Lower leg skin (tissue), 3 donors: ENCODE data around the gene TMC2.

ENCODE experiments used
- CTCF ChIP-seq, 3 donors: fragments of 450-650 bp; IDR thresholded peaks; one replicate each; pipeline ENCODE4 v1.5.1; 2016; ENCODE audit warnings: antibody characterized with exemption in 3 of 3, mild to moderate bottlenecking in 3 of 3, moderate library complexity in 2 of 3
- POLR2A ChIP-seq, 2 donors: fragments of 450-650 bp; IDR thresholded peaks; one replicate each; pipeline ENCODE4 v1.6.1; 2016 to 2017; ENCODE audit warnings: antibody characterized with exemption in 2 of 2, mild to moderate bottlenecking in 1 of 2, moderate library complexity in 1 of 2

GRCh38 chr20:2663364-2663886, 127.1 kb downstream of the TMC2 start:
- TF ChIP-seq POLR2A (IDR thresholded peaks at IDR 0.05): no peak
- no peak for TF ChIP-seq CTCF (IDR thresholded peaks at IDR 0.05)
